HepG2 (cell line): Measurements from ENCODE around the gene ABHD17A. TPM values are rescaled to one million over a fixed set of nuclear protein-coding genes. Genes with fewer than 3 reads are reported as not detected.

Experiments used
- BHLHE40 ChIP-seq: IDR thresholded peaks from 2 replicates; pipeline ENCODE4 v1.6.1; 2011; ENCODE audit warnings: low read length, improper control_type of control experiment
- FOXA1 ChIP-seq, 2 experiments: fragments of 450-650 bp in 1 of 2; sonication (generic) in 1 of 2; formaldehyde crosslinking in 1 of 2; IDR thresholded peaks; 2 replicates each; pipeline versions ENCODE4 v1.4.0 to v1.6.1; 2016 to 2020; ENCODE audit warnings: missing genetic modification reagents in 1 of 2
- GLMP ChIP-seq: sonication (generic); formaldehyde crosslinking; IDR thresholded peaks from 2 replicates; pipeline ENCODE4 v1.9.0; 2021; ENCODE audit warnings: missing genetic modification reagents, mild to moderate bottlenecking, borderline replicate concordance
- KAT2B ChIP-seq: fragments of 150-350 bp; IDR thresholded peaks from 2 replicates; pipeline ENCODE4 v1.6.1; 2014; ENCODE audit warnings: low read depth, low read length, borderline replicate concordance
- KLF9 ChIP-seq: IDR thresholded peaks from 2 replicates; pipeline ENCODE4 v1.6.1; 2016; ENCODE audit warnings: low read depth
- POGK ChIP-seq: sonication (generic); formaldehyde crosslinking; conservative IDR thresholded peaks from 2 replicates; pipeline ENCODE4 v1.8.0; 2022; ENCODE audit warnings: mild to moderate bottlenecking, moderate library complexity, missing genetic modification reagents
- PREB ChIP-seq: sonication (generic); formaldehyde crosslinking; IDR thresholded peaks from 2 replicates; pipeline ENCODE4 v1.4.0; 2020; ENCODE audit warnings: missing genetic modification reagents
- SP4 ChIP-seq: sonication (generic); formaldehyde crosslinking; IDR thresholded peaks from 2 replicates; pipeline ENCODE4 v1.8.1; 2023; ENCODE audit warnings: mild to moderate bottlenecking, missing genetic modification reagents
- TOE1 ChIP-seq: sonication (generic); formaldehyde crosslinking; IDR thresholded peaks from 2 replicates; pipeline ENCODE4 v1.4.0; 2020; ENCODE audit warnings: mild to moderate bottlenecking, missing genetic modification reagents
- ZBTB33 ChIP-seq: sonication (generic); formaldehyde crosslinking; IDR thresholded peaks from 2 replicates; pipeline ENCODE4 v1.4.0; 2020; ENCODE audit warnings: missing genetic modification reagents
- ZNF101 ChIP-seq: sonication (generic); formaldehyde crosslinking; IDR thresholded peaks from 2 replicates; pipeline ENCODE4 v1.4.0; 2020; ENCODE audit warnings: mild to moderate bottlenecking, low read depth, missing genetic modification reagents, borderline replicate concordance
- ZNF318 ChIP-seq: sonication (generic); formaldehyde crosslinking; IDR thresholded peaks from 2 replicates; pipeline ENCODE4 v1.4.0; 2020; ENCODE audit warnings: mild to moderate bottlenecking, missing genetic modification reagents
- ZNF660 ChIP-seq: sonication (generic); formaldehyde crosslinking; IDR thresholded peaks from 2 replicates; pipeline ENCODE4 v1.5.1; 2020; ENCODE audit warnings: mild to moderate bottlenecking, low read depth, missing genetic modification reagents, borderline replicate concordance
- ZNF766 ChIP-seq: sonication (generic); formaldehyde crosslinking; IDR thresholded peaks from 2 replicates; pipeline ENCODE4 v1.5.0; 2020; ENCODE audit warnings: missing genetic modification reagents, borderline replicate concordance
- ZNF777 ChIP-seq: sonication (generic); formaldehyde crosslinking; IDR thresholded peaks from 2 replicates; pipeline ENCODE4 v1.4.0; 2020; ENCODE audit warnings: missing genetic modification reagents
- polyA plus RNA-seq, 8 experiments: library from polyadenylated mRNA; depleted of rRNA in 3 of 8; stranded (reverse) in 7 of 8; unstranded in 1 of 8; fragments of >200 nt; fragmentation: Illumina TruSeq in 4 of 8; extraction: Trizol in 4 of 8; gene quantifications; 2 replicates each; pipeline versions ENCODE4 v1.2.1 to v1.2.3, GENCODE V29; 2011 to 2016; ENCODE audit warnings: low read depth in 4 of 8, missing spikeins in 1 of 8, mixed read lengths in 1 of 8; ENCODE audit not compliant: insufficient read depth in 1 of 8
- total RNA-seq, 5 experiments: library from RNA; depleted of rRNA; stranded (reverse); fragments of >200 nt; fragmentation: Illumina TruSeq; extraction: Trizol; gene quantifications; 2 replicates each; pipeline ENCODE4 v1.2.3, GENCODE V29; 2016; ENCODE audit warnings: low read depth in 1 of 5

Gene ABHD17A
- total and polyA plus RNA-seq, 2 of the 13 experiments (the other 11 are each of a cell fraction or from before 2014, with no cell fraction given): 27.7 to 40.8 TPM

- TF ChIP-seq ZNF101 (CRISPR knock-in tag) (0 out of 2 replicates have a peak, but pooled peaks have one; percentile 28), KLF9 (CRISPR knock-in tag) (no peak), ZNF318 (CRISPR knock-in tag) (no peak; the same call in 1 of the 2 replicates), TOE1 (CRISPR knock-in tag) (no peak), GLMP (CRISPR knock-in tag) (no peak), BHLHE40 (peak; percentile 41; the same call in 1 of the 2 replicates), ZBTB33 (CRISPR knock-in tag) (0 out of 2 replicates have a peak, but pooled peaks have one; percentile 4), ZNF766 (0 out of 2 replicates have a peak, but pooled peaks have one; percentile 30), KAT2B (no peak), SP4 (CRISPR knock-in tag) (peak; percentile 22; the same call in 1 of the 2 replicates), FOXA1 (IDR thresholded peaks at IDR 0.05) (peak; percentile 65; the same call in 1 of the 2 replicates), FOXA1 (CRISPR knock-in tag; IDR thresholded peaks at IDR 0.05) (peak; percentile 89), ZNF777 (no peak), POGK (CRISPR knock-in tag) (peak; percentile 79; the same call in 1 of the 2 replicates), PREB (CRISPR knock-in tag) (no peak), ZNF660 (no peak)
Observed at GRCh38 chr19:1871140-1871597, 14.1 kb downstream of the ABHD17A start (continued).
